Stimulated activated naive CD8-positive, alpha-beta T cell treated with anti-CD3 and anti-CD28 coated beads, Interleukin-15, Interleukin-2, amounts not matched to agents 100 ng/mL and 50 ng/mL, for 24 hours (primary cell): ENCODE data around the gene GLI3.

Experiments used
- H3K27ac Mint-ChIP-seq: one replicate; pipeline ENCODE4 v1.8.0; 2021; ENCODE audit warnings: mild to moderate bottlenecking, mixed read lengths
- H3K27me3 Mint-ChIP-seq: one replicate; pipeline ENCODE4 v1.8.0; 2021; ENCODE audit warnings: mixed read lengths
- H3K36me3 Mint-ChIP-seq: one replicate; pipeline ENCODE4 v1.8.0; 2021; ENCODE audit warnings: low read depth, mixed read lengths
- H3K4me1 Mint-ChIP-seq: one replicate; pipeline ENCODE4 v1.8.0; 2021; ENCODE audit warnings: low read depth, mixed read lengths
- H3K4me3 Mint-ChIP-seq: one replicate; pipeline ENCODE4 v1.8.0; 2021; ENCODE audit warnings: mild to moderate bottlenecking, mixed read lengths
- H3K9me3 Mint-ChIP-seq: one replicate; pipeline ENCODE4 v1.8.0; 2021; ENCODE audit warnings: mixed read lengths

Gene GLI3

GRCh38 chr7:42091461-42092291 is 145.3 kb downstream of the GLI3 start:
- Mint-ChIP-seq H3K9me3 (no peaks in the 10 kb centered on the region), H3K27ac (no peak overlapping the region), H3K4me1 (no peaks in the 10 kb centered on the region), H3K36me3 (no peaks in the 10 kb centered on the region), H3K27me3 (no peaks in the 10 kb centered on the region), H3K4me3 (no peak overlapping the region)

GRCh38 chr7:42090806-42091205 is 146.2 kb downstream of the GLI3 start:
- Mint-ChIP-seq H3K36me3 (no peaks in the 10 kb centered on the region), H3K4me3 (no peak overlapping the region), H3K27me3 (no peaks in the 10 kb centered on the region), H3K9me3 (no peaks in the 10 kb centered on the region), H3K4me1 (no peaks in the 10 kb centered on the region), H3K27ac (no peak overlapping the region)

- H3K36me3 Mint-ChIP-seq, result no peaks in the 10 kb centered on the region
- H3K27me3 Mint-ChIP-seq, result no peaks in the 10 kb centered on the region
- no peaks in the 10 kb centered on the region for H3K9me3 Mint-ChIP-seq
- no peaks in the 10 kb centered on the region for H3K4me1 Mint-ChIP-seq
- H3K4me3 Mint-ChIP-seq, result no peak overlapping the region
- H3K27ac Mint-ChIP-seq, result no peak overlapping the region
Measured at GRCh38 chr7:42090056-42090455, 147.0 kb downstream of the GLI3 start.

GRCh38 chr7:42087616-42088015 is 149.4 kb downstream of the GLI3 start:
- H3K36me3 Mint-ChIP-seq, result no peaks in the 10 kb centered on the region
- H3K9me3 Mint-ChIP-seq, result no peaks in the 10 kb centered on the region
- H3K4me1 Mint-ChIP-seq, result no peaks in the 10 kb centered on the region
- no peak overlapping the region for H3K4me3 Mint-ChIP-seq
- H3K27ac Mint-ChIP-seq, result no peak overlapping the region
- peaks cover 4% of the 10 kb centered on the region for H3K27me3 Mint-ChIP-seq

GRCh38 chr7:42085531-42085930 is 151.5 kb downstream of the GLI3 start:
- H3K9me3 Mint-ChIP-seq, result no peaks in the 10 kb centered on the region
- no peaks in the 10 kb centered on the region for H3K4me1 Mint-ChIP-seq
- H3K27me3 Mint-ChIP-seq, result peaks cover 7% of the 10 kb centered on the region
- H3K4me3 Mint-ChIP-seq, result no peak overlapping the region
- H3K27ac Mint-ChIP-seq, result no peak overlapping the region
- no peaks in the 10 kb centered on the region for H3K36me3 Mint-ChIP-seq

GRCh38 chr7:42084263-42084662 is 152.7 kb downstream of the GLI3 start:
- Mint-ChIP-seq H3K36me3 (no peaks in the 10 kb centered on the region), H3K4me3 (no peak overlapping the region), H3K4me1 (no peaks in the 10 kb centered on the region), H3K9me3 (no peaks in the 10 kb centered on the region), H3K27ac (no peak overlapping the region), H3K27me3 (peaks cover 7% of the 10 kb centered on the region)

- peaks cover 7% of the 10 kb centered on the region for H3K27me3 Mint-ChIP-seq
- no peaks in the 10 kb centered on the region for H3K36me3 Mint-ChIP-seq
- no peak overlapping the region for H3K27ac Mint-ChIP-seq
- H3K4me3 Mint-ChIP-seq, result no peak overlapping the region
- no peaks in the 10 kb centered on the region for H3K9me3 Mint-ChIP-seq
- no peaks in the 10 kb centered on the region for H3K4me1 Mint-ChIP-seq
Measured at GRCh38 chr7:42083284-42083683, 153.7 kb downstream of the GLI3 start.

- Mint-ChIP-seq H3K36me3 (no peaks in the 10 kb centered on the region), H3K27me3 (peaks cover 7% of the 10 kb centered on the region), H3K9me3 (no peaks in the 10 kb centered on the region)
Measured at GRCh38 chr7:42082144-42082543, 154.9 kb downstream of the GLI3 start.

GRCh38 chr7:42081671-42082070 is 155.3 kb downstream of the GLI3 start:
- H3K4me1 Mint-ChIP-seq, result no peaks in the 10 kb centered on the region
- H3K27me3 Mint-ChIP-seq, result peaks cover 7% of the 10 kb centered on the region
- no peak overlapping the region for H3K27ac Mint-ChIP-seq
- no peaks in the 10 kb centered on the region for H3K9me3 Mint-ChIP-seq
- no peaks in the 10 kb centered on the region for H3K36me3 Mint-ChIP-seq
- no peak overlapping the region for H3K4me3 Mint-ChIP-seq

More at GRCh38 chr7:42082144-42082543, 154.9 kb downstream of the GLI3 start:
- no peak overlapping the region for H3K4me3 Mint-ChIP-seq
- no peaks in the 10 kb centered on the region for H3K4me1 Mint-ChIP-seq
- H3K27ac Mint-ChIP-seq, result no peak overlapping the region

- no peaks in the 10 kb centered on the region for H3K36me3 Mint-ChIP-seq
- H3K4me3 Mint-ChIP-seq, result no peak overlapping the region
- no peaks in the 10 kb centered on the region for H3K4me1 Mint-ChIP-seq
- peaks cover 7% of the 10 kb centered on the region for H3K27me3 Mint-ChIP-seq
- no peak overlapping the region for H3K27ac Mint-ChIP-seq
- H3K9me3 Mint-ChIP-seq, result no peaks in the 10 kb centered on the region
Measured at GRCh38 chr7:42080841-42081586, 156.0 kb downstream of the GLI3 start.

- Mint-ChIP-seq H3K4me3 (no peak overlapping the region), H3K36me3 (no peaks in the 10 kb centered on the region), H3K27me3 (peaks cover 3% of the 10 kb centered on the region), H3K9me3 (no peaks in the 10 kb centered on the region), H3K4me1 (no peaks in the 10 kb centered on the region), H3K27ac (no peak overlapping the region)
Measured at GRCh38 chr7:42077271-42078135, 159.5 kb downstream of the GLI3 start.

GRCh38 chr7:42076870-42077269 is 160.1 kb downstream of the GLI3 start:
- Mint-ChIP-seq H3K27me3 (no peaks in the 10 kb centered on the region), H3K9me3 (no peaks in the 10 kb centered on the region), H3K36me3 (no peaks in the 10 kb centered on the region), H3K4me1 (no peaks in the 10 kb centered on the region), H3K27ac (no peak overlapping the region), H3K4me3 (no peak overlapping the region)

GRCh38 chr7:42075418-42075817 is 161.6 kb downstream of the GLI3 start:
- no peaks in the 10 kb centered on the region for H3K36me3 Mint-ChIP-seq
- H3K27ac Mint-ChIP-seq, result no peak overlapping the region
- no peaks in the 10 kb centered on the region for H3K9me3 Mint-ChIP-seq
- no peaks in the 10 kb centered on the region for H3K4me1 Mint-ChIP-seq
- H3K27me3 Mint-ChIP-seq, result no peaks in the 10 kb centered on the region
- H3K4me3 Mint-ChIP-seq, result no peak overlapping the region

- Mint-ChIP-seq H3K27me3 (no peaks in the 10 kb centered on the region), H3K4me3 (no peak overlapping the region), H3K9me3 (no peaks in the 10 kb centered on the region), H3K27ac (no peak overlapping the region), H3K36me3 (no peaks in the 10 kb centered on the region), H3K4me1 (no peaks in the 10 kb centered on the region)
Measured at GRCh38 chr7:42074076-42074475, 162.9 kb downstream of the GLI3 start.
